ENCODE results near the gene ERCC8.
A peak's percentile ranks its signal among the peaks of the same experiment; 100 is the strongest.

Gene ERCC8

GRCh38 chr5:60943624-60944023 lies 1.2 kb downstream of the ERCC8 start:
- no peak for TF ChIP-seq CTCF (IDR thresholded peaks at IDR 0.05; ENCODE audit: low read depth, low read length, missing control alignments)
- Histone ChIP-seq H3K36me3 (replicated peaks) (no peaks in the 10 kb centered on the region), H3K27ac (no peak overlapping the region), H3K4me3 (ENCODE audit: low read depth, low read length) (no peak overlapping the region), H3K27me3 (replicated peaks) (no peaks in the 10 kb centered on the region)
- no peak for DNase-seq
- in situ Hi-C loops (cut with HindIII; ENCODE audit: low pct_ligation_motif_present, low sequenced_read_pairs), result no loop called here

GRCh38 chr5:60929024-60929423 lies 15.8 kb downstream of the ERCC8 start:
- peak; percentile 28 for TF ChIP-seq CTCF (IDR thresholded peaks at IDR 0.05; ENCODE audit: low read depth, low read length, missing control alignments)
- in situ Hi-C loops (cut with HindIII; ENCODE audit: low pct_ligation_motif_present, low sequenced_read_pairs), result no loop called here
- H3K36me3 ChIP-seq (replicated peaks), result no peaks in the 10 kb centered on the region
- no peak overlapping the region for H3K4me3 ChIP-seq (ENCODE audit: low read depth, low read length)
- no peaks in the 10 kb centered on the region for H3K27me3 ChIP-seq (replicated peaks)
- no peak overlapping the region for H3K27ac ChIP-seq
- DNase-seq, result no peak

- Histone ChIP-seq H3K27ac (no peak overlapping the region), H3K27me3 (replicated peaks) (no peaks in the 10 kb centered on the region), H3K4me3 (ENCODE audit: low read depth, low read length) (no peak overlapping the region), H3K36me3 (replicated peaks) (no peaks in the 10 kb centered on the region)
- no peak for TF ChIP-seq CTCF (IDR thresholded peaks at IDR 0.05; ENCODE audit: low read depth, low read length, missing control alignments)
- in situ Hi-C loops (cut with HindIII; ENCODE audit: low pct_ligation_motif_present, low sequenced_read_pairs), result no loop called here
- DNase-seq, result no peak
Measured at GRCh38 chr5:60927450-60927849, 17.4 kb downstream of the ERCC8 start.

GRCh38 chr5:60918466-60918865 lies 26.4 kb downstream of the ERCC8 start:
- Histone ChIP-seq H3K36me3 (replicated peaks) (no peaks in the 10 kb centered on the region), H3K4me3 (ENCODE audit: low read depth, low read length) (no peak overlapping the region), H3K27me3 (replicated peaks) (no peaks in the 10 kb centered on the region), H3K27ac (no peak overlapping the region)
- in situ Hi-C loops (cut with HindIII; ENCODE audit: low pct_ligation_motif_present, low sequenced_read_pairs), result no loop called here
- no peak for DNase-seq
- TF ChIP-seq CTCF (IDR thresholded peaks at IDR 0.05; ENCODE audit: low read depth, low read length, missing control alignments), result no peak

- Histone ChIP-seq H3K27ac (no peak overlapping the region), H3K27me3 (replicated peaks) (no peaks in the 10 kb centered on the region), H3K36me3 (replicated peaks) (no peaks in the 10 kb centered on the region), H3K4me3 (ENCODE audit: low read depth, low read length) (no peak overlapping the region)
- no peak for TF ChIP-seq CTCF (IDR thresholded peaks at IDR 0.05; ENCODE audit: low read depth, low read length, missing control alignments)
- in situ Hi-C loops (cut with HindIII; ENCODE audit: low pct_ligation_motif_present, low sequenced_read_pairs), result no loop called here
- no peak for DNase-seq
Measured at GRCh38 chr5:60916646-60917045, 28.2 kb downstream of the ERCC8 start.

- no peak overlapping the region for H3K27ac ChIP-seq
- no peak for DNase-seq
- H3K27me3 ChIP-seq (replicated peaks), result no peaks in the 10 kb centered on the region
- H3K36me3 ChIP-seq (replicated peaks), result no peaks in the 10 kb centered on the region
- in situ Hi-C loops (cut with HindIII; ENCODE audit: low pct_ligation_motif_present, low sequenced_read_pairs), result no loop called here
- H3K4me3 ChIP-seq (ENCODE audit: low read depth, low read length), result no peak overlapping the region
- no peak for TF ChIP-seq CTCF (IDR thresholded peaks at IDR 0.05; ENCODE audit: low read depth, low read length, missing control alignments)
Measured at GRCh38 chr5:60903356-60903755, 41.5 kb downstream of the ERCC8 start.

All from brain microvascular endothelial cell (primary cell).